ENCODE measurements around the gene WDR70. TPM values are rescaled to one million over a fixed set of nuclear protein-coding genes. Genes with fewer than 3 reads are reported as not detected.

WDR70 gene
- total and polyA plus RNA-seq, 4 donors: 4.0 to 17.7 (median 14.5) TPM

DNA sequence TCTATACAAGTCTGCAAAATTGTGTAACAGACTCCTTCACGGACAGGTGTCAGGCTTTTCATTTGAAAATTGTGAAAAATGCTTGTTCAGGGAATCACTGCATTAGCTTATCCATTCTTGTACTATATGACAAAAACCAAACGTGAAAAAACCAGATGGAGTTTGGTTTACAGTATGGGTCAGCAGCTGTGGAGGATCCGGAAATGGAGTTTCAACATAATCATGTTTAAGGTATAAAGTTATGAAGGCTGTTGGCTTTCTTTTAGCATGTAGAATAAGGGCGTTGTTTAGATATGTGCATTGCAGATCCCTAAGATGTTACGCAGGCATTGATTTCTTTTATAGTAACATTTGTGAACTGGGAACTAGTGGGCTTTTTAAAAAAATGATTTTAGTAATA is 336.9 kb downstream of the WDR70 start:
- no peak for DNase-seq (ENCODE audit: low spot score)
- Histone ChIP-seq H3K36me3 (ENCODE audit: control insufficient read depth in 4 of 4, insufficient read depth in 3 of 4, low read depth in 1 of 4, low read length in 3 of 4) (no peaks in the 10 kb centered on the region), H3K27me3 (ENCODE audit: control insufficient read depth in 4 of 4, insufficient read depth in 4 of 4, low read length in 3 of 4) (no peaks in the 10 kb centered on the region), H3K27ac (ENCODE audit: low read depth in 1 of 2, low read length in 2 of 2) (no peak overlapping the region), H3K9me3 (ENCODE audit: control insufficient read depth in 4 of 4, low read length in 3 of 4) (no peaks in the 10 kb centered on the region), H3K9ac (ENCODE audit: low read depth in 1 of 2, low read length in 2 of 2) (no peak overlapping the region), H3K4me3 (ENCODE audit: low read depth in 1 of 3, low read length in 3 of 3) (no peak overlapping the region), H3K4me1 (ENCODE audit: control insufficient read depth in 4 of 4, insufficient read depth in 4 of 4, low read length in 3 of 4) (peaks cover 3 to 13% (median 12%) of the 10 kb centered on the region in 4 donors)
- 97% methylated on average over 5 of the region's 5 CpGs for WGBS
- no peak for TF ChIP-seq TAF1 (conservative IDR thresholded peaks at IDR 0.05)
- TF ChIP-seq GABPA (IDR thresholded peaks at IDR 0.05 in 1 of 2, conservative IDR thresholded peaks at IDR 0.05 in 1 of 2): no peak
- TF ChIP-seq MAX (IDR thresholded peaks at IDR 0.05): no peak
- TF ChIP-seq JUND (IDR thresholded peaks at IDR 0.05): no peak
- no peak for TF ChIP-seq RXRA (IDR thresholded peaks at IDR 0.05)
- no peak for TF ChIP-seq RAD21 (IDR thresholded peaks at IDR 0.05)
- no peak for TF ChIP-seq CTCF (IDR thresholded peaks at IDR 0.05; ENCODE audit: low read depth, low read length, missing input control)
- TF ChIP-seq, protein P1, sequence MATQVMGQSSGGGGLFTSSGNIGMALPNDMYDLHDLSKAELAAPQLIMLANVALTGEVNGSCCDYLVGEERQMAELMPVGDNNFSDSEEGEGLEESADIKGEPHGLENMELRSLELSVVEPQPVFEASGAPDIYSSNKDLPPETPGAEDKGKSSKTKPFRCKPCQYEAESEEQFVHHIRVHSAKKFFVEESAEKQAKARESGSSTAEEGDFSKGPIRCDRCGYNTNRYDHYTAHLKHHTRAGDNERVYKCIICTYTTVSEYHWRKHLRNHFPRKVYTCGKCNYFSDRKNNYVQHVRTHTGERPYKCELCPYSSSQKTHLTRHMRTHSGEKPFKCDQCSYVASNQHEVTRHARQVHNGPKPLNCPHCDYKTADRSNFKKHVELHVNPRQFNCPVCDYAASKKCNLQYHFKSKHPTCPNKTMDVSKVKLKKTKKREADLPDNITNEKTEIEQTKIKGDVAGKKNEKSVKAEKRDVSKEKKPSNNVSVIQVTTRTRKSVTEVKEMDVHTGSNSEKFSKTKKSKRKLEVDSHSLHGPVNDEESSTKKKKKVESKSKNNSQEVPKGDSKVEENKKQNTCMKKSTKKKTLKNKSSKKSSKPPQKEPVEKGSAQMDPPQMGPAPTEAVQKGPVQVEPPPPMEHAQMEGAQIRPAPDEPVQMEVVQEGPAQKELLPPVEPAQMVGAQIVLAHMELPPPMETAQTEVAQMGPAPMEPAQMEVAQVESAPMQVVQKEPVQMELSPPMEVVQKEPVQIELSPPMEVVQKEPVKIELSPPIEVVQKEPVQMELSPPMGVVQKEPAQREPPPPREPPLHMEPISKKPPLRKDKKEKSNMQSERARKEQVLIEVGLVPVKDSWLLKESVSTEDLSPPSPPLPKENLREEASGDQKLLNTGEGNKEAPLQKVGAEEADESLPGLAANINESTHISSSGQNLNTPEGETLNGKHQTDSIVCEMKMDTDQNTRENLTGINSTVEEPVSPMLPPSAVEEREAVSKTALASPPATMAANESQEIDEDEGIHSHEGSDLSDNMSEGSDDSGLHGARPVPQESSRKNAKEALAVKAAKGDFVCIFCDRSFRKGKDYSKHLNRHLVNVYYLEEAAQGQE (IDR thresholded peaks at IDR 0.05): no peak
- no peak for TF ChIP-seq SP1 (IDR thresholded peaks at IDR 0.05)
- no peak for TF ChIP-seq FOXA2 (IDR thresholded peaks at IDR 0.05)
- TF ChIP-seq HNF4A (conservative IDR thresholded peaks at IDR 0.05): no peak
- TF ChIP-seq ATF3 (IDR thresholded peaks at IDR 0.05): no peak
- no peak for TF ChIP-seq NR2F2 (IDR thresholded peaks at IDR 0.05)
- no peak for TF ChIP-seq EGR1 (IDR thresholded peaks at IDR 0.05; ENCODE audit: low read depth in 2 of 2)
- TF ChIP-seq FOXA1 (IDR thresholded peaks at IDR 0.05): no peak
- no peak for TF ChIP-seq HNF4G (IDR thresholded peaks at IDR 0.05)

GRCh38 chr5:37716405-37716804 is 337.3 kb downstream of the WDR70 start:
- Histone ChIP-seq H3K9ac (ENCODE audit: low read depth in 1 of 2, low read length in 2 of 2) (no peak overlapping the region), H3K27me3 (ENCODE audit: control insufficient read depth in 4 of 4, insufficient read depth in 4 of 4, low read length in 3 of 4) (no peaks in the 10 kb centered on the region), H3K9me3 (ENCODE audit: control insufficient read depth in 4 of 4, low read length in 3 of 4) (no peaks in the 10 kb centered on the region), H3K4me3 (ENCODE audit: low read depth in 1 of 3, low read length in 3 of 3) (no peak overlapping the region), H3K27ac (ENCODE audit: low read depth in 1 of 2, low read length in 2 of 2) (no peak overlapping the region), H3K4me1 (ENCODE audit: control insufficient read depth in 4 of 4, insufficient read depth in 4 of 4, low read length in 3 of 4) (peaks cover 3 to 13% (median 12%) of the 10 kb centered on the region in 4 donors), H3K36me3 (ENCODE audit: control insufficient read depth in 4 of 4, insufficient read depth in 3 of 4, low read depth in 1 of 4, low read length in 3 of 4) (no peaks in the 10 kb centered on the region)
- 97% methylated on average over 1 of the region's 1 CpG for WGBS
- TF ChIP-seq ZBTB33 (IDR thresholded peaks at IDR 0.05) (no peak), HNF4G (IDR thresholded peaks at IDR 0.05) (no peak), RXRA (IDR thresholded peaks at IDR 0.05) (no peak)
- no peak for DNase-seq (ENCODE audit: low spot score)

Data from liver (tissue), 9 donors.